Endodermal cell (in vitro differentiated cells): ENCODE results near the gene OCA2. TPM values are rescaled to one million over a fixed set of nuclear protein-coding genes. Genes with fewer than 3 reads are reported as not detected.

ENCODE experiments used
- DNase-seq: peaks from one replicate; pipeline ENCODE4 v3.0.0-alpha.2; 2017
- H3K27ac ChIP-seq: 2 replicates; pipeline ENCODE4 v1.5.1; 2013; ENCODE audit warnings: mild to moderate bottlenecking, low read depth, low read length, moderate library complexity
- H3K27me3 ChIP-seq: 2 replicates; pipeline ENCODE4 v1.6.1; 2013; ENCODE audit warnings: mild to moderate bottlenecking, low read length, moderate library complexity; ENCODE audit not compliant: insufficient read depth, control insufficient read depth, poor library complexity, severe bottlenecking
- H3K36me3 ChIP-seq: 2 replicates; pipeline ENCODE4 v1.7.0; 2013; ENCODE audit warnings: mild to moderate bottlenecking, low read length, moderate library complexity; ENCODE audit not compliant: control insufficient read depth, insufficient read depth
- H3K4me1 ChIP-seq: one replicate; pipeline ENCODE4 v1.7.0; 2013; ENCODE audit warnings: low read length; ENCODE audit not compliant: control insufficient read depth, insufficient read depth
- H3K4me3 ChIP-seq: 2 replicates; pipeline ENCODE4 v1.5.1; 2013; ENCODE audit warnings: mild to moderate bottlenecking, low read length, moderate library complexity
- H3K9ac ChIP-seq: 2 replicates; pipeline ENCODE4 v1.6.1; 2013; ENCODE audit warnings: mild to moderate bottlenecking, low read length, moderate library complexity; ENCODE audit not compliant: poor library complexity, severe bottlenecking; ENCODE audit errors: extremely low read depth
- H3K9me3 ChIP-seq: 2 replicates; pipeline ENCODE4 v1.6.1; 2013; ENCODE audit warnings: mild to moderate bottlenecking, low read length, moderate library complexity; ENCODE audit not compliant: control insufficient read depth
- H3K27ac Mint-ChIP-seq: 2 replicates; pipeline ENCODE4 v1.8.0; 2020; ENCODE audit warnings: mixed read lengths
- H3K27me3 Mint-ChIP-seq: 2 replicates; pipeline ENCODE4 v1.8.0; 2021; ENCODE audit warnings: mild to moderate bottlenecking, mixed read lengths; ENCODE audit not compliant: insufficient read depth
- H3K36me3 Mint-ChIP-seq: 2 replicates; pipeline ENCODE4 v1.8.0; 2020; ENCODE audit warnings: low read depth, mixed read lengths
- H3K4me1 Mint-ChIP-seq: 2 replicates; pipeline ENCODE4 v1.8.0; 2020; ENCODE audit warnings: mixed read lengths
- H3K4me3 Mint-ChIP-seq: 2 replicates; pipeline ENCODE4 v1.8.0; 2020; ENCODE audit warnings: mild to moderate bottlenecking, moderate library complexity, mixed read lengths
- H3K9me3 Mint-ChIP-seq: 2 replicates; pipeline ENCODE4 v1.8.0; 2020; ENCODE audit warnings: mild to moderate bottlenecking, mixed read lengths
- CTCF ChIP-seq: fragments of 200-600 bp; sonication (generic); conservative IDR thresholded peaks from 2 replicates; pipeline ENCODE4 v1.5.0; 2021; ENCODE audit warnings: antibody characterized with exemption, mild to moderate bottlenecking
- WGBS, 2 experiments: methylation state at CpG; one replicate each; pipeline versions ENCODE4 v1.1.5 to v1.1.7; 2013; ENCODE audit warnings: missing lambda C conversion rate in 2 of 2, mixed read lengths in 1 of 2; ENCODE audit not compliant: insufficient coverage in 1 of 2, insufficient read length in 1 of 2; 5-methylcytosine and 5-hydroxymethylcytosine counted together
- total RNA-seq, 2 donors: library from RNA; stranded (reverse); fragmentation: NEBNext Ultra II Directional in 1 of 2; extraction: Animal tissue kit (Norgen Biotek cat#: 25700) in 1 of 2; gene quantifications; 2 replicates in 1 of 2; 3 replicates in 1 of 2; pipeline ENCODE4 v1.2.1, GENCODE V29; 2021

OCA2 gene
- total RNA-seq, 2 donors from 2014 or later, result 0.29 to 0.84 TPM

GRCh38 chr15:28051955-28052633 is 47.0 kb downstream of the OCA2 start:
- Histone ChIP-seq H3K27me3 (no peaks in the 10 kb centered on the region), H3K4me1 (no peaks in the 10 kb centered on the region), H3K9ac (no peak overlapping the region), H3K36me3 (no peaks in the 10 kb centered on the region), H3K9me3 (peaks cover 3% of the 10 kb centered on the region), H3K4me3 (no peak overlapping the region), H3K27ac (no peak overlapping the region)
- Mint-ChIP-seq H3K4me1 (no peaks in the 10 kb centered on the region), H3K27ac (no peak overlapping the region), H3K36me3 (no peaks in the 10 kb centered on the region), H3K9me3 (peaks cover 8% of the 10 kb centered on the region), H3K4me3 (no peak overlapping the region), H3K27me3 (no peaks in the 10 kb centered on the region)
- WGBS, 2 experiments, result 85% methylated on average over 2 to 5 of the region's 5 CpGs
- no peak for DNase-seq
- no peak for TF ChIP-seq CTCF

- no peaks in the 10 kb centered on the region for H3K36me3 ChIP-seq
- no peak overlapping the region for H3K27ac ChIP-seq
- DNase-seq, result no peak
- H3K27me3 Mint-ChIP-seq, result peaks cover 2% of the 10 kb centered on the region
- WGBS, 2 experiments, result 87 to 93% methylated on average over 3 of the region's 3 CpGs
- no peak overlapping the region for H3K4me3 Mint-ChIP-seq
- H3K4me1 ChIP-seq, result no peaks in the 10 kb centered on the region
- no peak overlapping the region for H3K4me3 ChIP-seq
- peaks cover 8% of the 10 kb centered on the region for H3K9me3 Mint-ChIP-seq
- no peak overlapping the region for H3K9ac ChIP-seq
- H3K27ac Mint-ChIP-seq, result no peak overlapping the region
- TF ChIP-seq CTCF, result no peak
- no peaks in the 10 kb centered on the region for H3K36me3 Mint-ChIP-seq
- no peaks in the 10 kb centered on the region for H3K27me3 ChIP-seq
- H3K9me3 ChIP-seq, result peaks cover 3% of the 10 kb centered on the region
- no peaks in the 10 kb centered on the region for H3K4me1 Mint-ChIP-seq
These were observed 49.5 kb downstream of the OCA2 start for GRCh38 chr15:28049581-28049980.

GRCh38 chr15:28047277-28047676 is 51.8 kb downstream of the OCA2 start:
- no peak overlapping the region for H3K4me3 Mint-ChIP-seq
- no peaks in the 10 kb centered on the region for H3K36me3 Mint-ChIP-seq
- Histone ChIP-seq H3K27ac (no peak overlapping the region), H3K36me3 (no peaks in the 10 kb centered on the region), H3K4me3 (no peak overlapping the region), H3K4me1 (no peaks in the 10 kb centered on the region), H3K9ac (no peak overlapping the region), H3K27me3 (no peaks in the 10 kb centered on the region), H3K9me3 (peaks cover 3% of the 10 kb centered on the region)
- no peak overlapping the region for H3K27ac Mint-ChIP-seq
- H3K9me3 Mint-ChIP-seq, result peaks cover 8% of the 10 kb centered on the region
- no peak for TF ChIP-seq CTCF
- WGBS, 2 experiments, result 50 to 75% methylated on average over 1 to 3 of the region's 3 CpGs
- peaks cover 2% of the 10 kb centered on the region for H3K27me3 Mint-ChIP-seq
- DNase-seq, result no peak
- no peaks in the 10 kb centered on the region for H3K4me1 Mint-ChIP-seq
